SU-DHL-6 (cell line): ENCODE data around the gene DUSP2.

Source experiments
- H2AFZ ChIP-seq: fragments of 200-600 bp; sonication (generic); 2 replicates; pipeline ENCODE4 v1.6.1; 2014; ENCODE audit warnings: low read depth, mild to moderate bottlenecking, moderate library complexity, mixed read lengths, antibody characterized with exemption, low read length; ENCODE audit not compliant: severe bottlenecking
- H3F3A ChIP-seq: fragments of 200-600 bp; shearing (Covaris generic); 2 replicates; pipeline ENCODE4 v1.6.0; 2016; ENCODE audit warnings: antibody characterized with exemption, mild to moderate bottlenecking; ENCODE audit not compliant: insufficient read depth
- H3K27ac ChIP-seq: fragments of 200-600 bp; sonication (generic); 2 replicates; pipeline ENCODE4 v1.5.1; 2016; ENCODE audit warnings: low read depth, mild to moderate bottlenecking, low read length, moderate library complexity, mixed read lengths
- H3K27me3 ChIP-seq: fragments of 200-600 bp; sonication (generic), shearing (Covaris generic); 2 replicates; pipeline ENCODE4 v1.6.0; 2014; ENCODE audit warnings: mild to moderate bottlenecking, low read length
- H3K36me3 ChIP-seq: fragments of 200-600 bp; sonication (generic); 2 replicates; pipeline ENCODE4 v1.6.1; 2014; ENCODE audit warnings: mild to moderate bottlenecking, low read length, mixed read lengths
- H3K4me2 ChIP-seq: fragments of 300-600, 200-600 bp; shearing (Covaris generic), sonication (generic); 2 replicates; pipeline ENCODE4 v1.6.0; 2014; ENCODE audit warnings: low read length, low read depth, mild to moderate bottlenecking; ENCODE audit not compliant: poor library complexity, severe bottlenecking
- H3K4me3 ChIP-seq: fragments of 200-600 bp; sonication (generic); 2 replicates; pipeline ENCODE4 v1.5.1; 2014; ENCODE audit warnings: antibody characterized with exemption, low read length, mild to moderate bottlenecking, mixed read lengths; ENCODE audit not compliant: insufficient read depth, poor library complexity, severe bottlenecking
- H3K79me2 ChIP-seq: fragments of 200-600 bp; sonication (generic); 2 replicates; pipeline ENCODE4 v1.6.1; 2014; ENCODE audit warnings: mild to moderate bottlenecking, low read length, moderate library complexity; ENCODE audit not compliant: insufficient read depth
- H3K9ac ChIP-seq: fragments of 200-600 bp; sonication (generic); 2 replicates; pipeline ENCODE4 v1.7.0; 2014; ENCODE audit warnings: mild to moderate bottlenecking, low read length
- H3K9me2 ChIP-seq: fragments of 200-600 bp; sonication (generic); replicated peaks from 2 replicates; pipeline ENCODE4 v1.6.1; 2014; ENCODE audit warnings: low read length; ENCODE audit not compliant: insufficient read depth
- H3K9me3 ChIP-seq: fragments of 200-600 bp; sonication (generic); 2 replicates; pipeline ENCODE4 v1.6.1; 2014; ENCODE audit warnings: low read length, mixed read lengths; ENCODE audit not compliant: insufficient read depth
- H4K20me1 ChIP-seq: fragments of 200-600 bp; sonication (generic); 2 replicates; pipeline ENCODE4 v1.6.1; 2014; ENCODE audit warnings: low read depth, mild to moderate bottlenecking, antibody characterized with exemption, low read length, moderate library complexity, mixed read lengths
- CTCF ChIP-seq: fragments of 200-600 bp; sonication (generic); IDR thresholded peaks from one replicate; pipeline ENCODE4 v1.5.1; 2017; ENCODE audit warnings: antibody characterized with exemption, mild to moderate bottlenecking, low read length, moderate library complexity; ENCODE audit not compliant: insufficient read depth, poor library complexity, severe bottlenecking
- EZH2phosphoT487 ChIP-seq: fragments of 200-600 bp; sonication (generic), shearing (Covaris generic); conservative IDR thresholded peaks from 2 replicates; pipeline ENCODE4 v1.6.1; 2018; ENCODE audit warnings: mild to moderate bottlenecking, antibody characterized with exemption, low read length, moderate library complexity, mixed read lengths

The DUSP2 gene

GRCh38 chr2:96103761-96104486, 41.3 kb downstream of the DUSP2 start:
- H3K4me2 ChIP-seq, result no peak overlapping the region
- TF ChIP-seq EZH2phosphoT487 (no peak), CTCF (no peak)
- H3K27me3 ChIP-seq, result no peaks in the 10 kb centered on the region
- H3K36me3 ChIP-seq, result no peaks in the 10 kb centered on the region
- H3K27ac ChIP-seq, result no peak overlapping the region
- H4K20me1 ChIP-seq, result no peaks in the 10 kb centered on the region
- peaks cover 8% of the 10 kb centered on the region; the same call in 1 of the 2 replicates for H3K9me3 ChIP-seq
- H3F3A ChIP-seq, result no peaks in the 10 kb centered on the region
- no peak overlapping the region for H3K9ac ChIP-seq
- H3K4me3 ChIP-seq, result no peak overlapping the region
- no peak overlapping the region for H2AFZ ChIP-seq
- H3K79me2 ChIP-seq, result no peaks in the 10 kb centered on the region
- H3K9me2 ChIP-seq, result no peaks in the 10 kb centered on the region

GRCh38 chr2:96103187-96103601, 42.0 kb downstream of the DUSP2 start:
- no peak for TF ChIP-seq EZH2phosphoT487
- TF ChIP-seq CTCF, result no peak
- H4K20me1 ChIP-seq, result no peaks in the 10 kb centered on the region

GRCh38 chr2:96102596-96103186, 42.5 kb downstream of the DUSP2 start:
- no peaks in the 10 kb centered on the region for H3K9me2 ChIP-seq

More at GRCh38 chr2:96103187-96103601, 42.0 kb downstream of the DUSP2 start:
- Histone ChIP-seq H3K27ac (no peak overlapping the region), H3F3A (no peaks in the 10 kb centered on the region), H3K4me2 (no peak overlapping the region), H2AFZ (no peak overlapping the region), H3K9me3 (peaks cover 8% of the 10 kb centered on the region; the same call in 1 of the 2 replicates), H3K27me3 (no peaks in the 10 kb centered on the region), H3K79me2 (no peaks in the 10 kb centered on the region), H3K4me3 (no peak overlapping the region), H3K9ac (no peak overlapping the region), H3K9me2 (no peaks in the 10 kb centered on the region), H3K36me3 (no peaks in the 10 kb centered on the region)

More at GRCh38 chr2:96102596-96103186, 42.5 kb downstream of the DUSP2 start:
- Histone ChIP-seq H3K27ac (no peak overlapping the region), H4K20me1 (no peaks in the 10 kb centered on the region), H3K4me3 (no peak overlapping the region), H3K9ac (no peak overlapping the region), H3K36me3 (no peaks in the 10 kb centered on the region), H3F3A (no peaks in the 10 kb centered on the region), H3K27me3 (no peaks in the 10 kb centered on the region), H3K9me3 (peaks cover 8% of the 10 kb centered on the region; the same call in 1 of the 2 replicates), H3K4me2 (no peak overlapping the region), H2AFZ (no peak overlapping the region), H3K79me2 (no peaks in the 10 kb centered on the region)
- TF ChIP-seq EZH2phosphoT487, result no peak
- TF ChIP-seq CTCF, result no peak
